ENCODE data around the gene JAK1. TPM values are rescaled to one million over a fixed set of nuclear protein-coding genes. Genes with fewer than 3 reads are reported as not detected.

Gene JAK1
- total RNA-seq, 1 donor from 2014 or later, result 106 TPM

- Histone ChIP-seq H3K4me1 (peaks cover 72% of the 10 kb centered on the region), H3K4me3 (no peak overlapping the region), H3K27ac (replicated peaks) (no peak overlapping the region), H3K36me3 (no peaks in the 10 kb centered on the region), H3K27me3 (ENCODE audit: low read depth) (no peaks in the 10 kb centered on the region), H3K9me3 (replicated peaks) (no peaks in the 10 kb centered on the region)
- intact Hi-C loops (cut with micrococcal nuclease), result no loop called here
- TF ChIP-seq CTCF (IDR thresholded peaks at IDR 0.05; ENCODE audit: borderline replicate concordance), result no peak
- no peak for DNase-seq
Measured at GRCh38 chr1:64900916-64901315, 65.4 kb downstream of the JAK1 start.

- peak overlapping the region; percentile 16 for H3K4me3 ChIP-seq
- intact Hi-C loops (cut with micrococcal nuclease), result loop anchor here (10.0 kb wide), 1 partner anchor 57 kb away; no protein-coding TSS in a partner anchor
- no peak for TF ChIP-seq CTCF (IDR thresholded peaks at IDR 0.05; ENCODE audit: borderline replicate concordance)
- no peaks in the 10 kb centered on the region for H3K27me3 ChIP-seq (ENCODE audit: low read depth)
- H3K36me3 ChIP-seq, result no peaks in the 10 kb centered on the region
- peak overlapping the region; percentile 85 for H3K27ac ChIP-seq (replicated peaks)
- H3K9me3 ChIP-seq (replicated peaks), result no peaks in the 10 kb centered on the region
- peaks cover 87% of the 10 kb centered on the region for H3K4me1 ChIP-seq
- DNase-seq, result peak; percentile 79
Measured at GRCh38 chr1:64898107-64898861, 68.1 kb downstream of the JAK1 start.

GRCh38 chr1:64896551-64896950 lies 69.8 kb downstream of the JAK1 start:
- intact Hi-C loops (cut with micrococcal nuclease), result loop anchor here (10.0 kb wide), 1 partner anchor 58 kb away; no protein-coding TSS in a partner anchor
- H3K4me1 ChIP-seq, result peaks cover 98% of the 10 kb centered on the region
- H3K27ac ChIP-seq (replicated peaks), result peak overlapping the region; percentile 60
- H3K27me3 ChIP-seq (ENCODE audit: low read depth), result no peaks in the 10 kb centered on the region
- no peak for TF ChIP-seq CTCF (IDR thresholded peaks at IDR 0.05; ENCODE audit: borderline replicate concordance)
- H3K36me3 ChIP-seq, result no peaks in the 10 kb centered on the region
- H3K9me3 ChIP-seq (replicated peaks), result no peaks in the 10 kb centered on the region
- DNase-seq, result no peak
- H3K4me3 ChIP-seq, result no peak overlapping the region

GRCh38 chr1:64895500-64895899 lies 70.8 kb downstream of the JAK1 start:
- Histone ChIP-seq H3K27ac (replicated peaks) (no peak overlapping the region), H3K4me1 (peaks cover 98% of the 10 kb centered on the region), H3K36me3 (no peaks in the 10 kb centered on the region), H3K27me3 (ENCODE audit: low read depth) (no peaks in the 10 kb centered on the region), H3K9me3 (replicated peaks) (no peaks in the 10 kb centered on the region), H3K4me3 (no peak overlapping the region)
- TF ChIP-seq CTCF (IDR thresholded peaks at IDR 0.05; ENCODE audit: borderline replicate concordance), result no peak
- no peak for DNase-seq
- intact Hi-C loops (cut with micrococcal nuclease), result loop anchor here (10.0 kb wide), 1 partner anchor 59 kb away; no protein-coding TSS in a partner anchor

GRCh38 chr1:64894438-64895196 lies 71.7 kb downstream of the JAK1 start:
- intact Hi-C loops (cut with micrococcal nuclease), result loop anchor here (10.0 kb wide), 1 partner anchor 60 kb away; no protein-coding TSS in a partner anchor
- H3K9me3 ChIP-seq (replicated peaks), result no peaks in the 10 kb centered on the region
- H3K4me3 ChIP-seq, result no peak overlapping the region
- no peaks in the 10 kb centered on the region for H3K27me3 ChIP-seq (ENCODE audit: low read depth)
- H3K36me3 ChIP-seq, result no peaks in the 10 kb centered on the region
- no peak overlapping the region for H3K27ac ChIP-seq (replicated peaks)
- no peak for DNase-seq
- no peak for TF ChIP-seq CTCF (IDR thresholded peaks at IDR 0.05; ENCODE audit: borderline replicate concordance)
- H3K4me1 ChIP-seq, result peaks cover 98% of the 10 kb centered on the region

All from left ventricle myocardium inferior (tissue), 1 donor.